Measurements from ENCODE around the gene LTBP3.
"Not testable (repeated sequence)": the region's sequence is repeated elsewhere in the genome, so short reads cannot be mapped to it uniquely, and the experiment has no call there.

DNA sequence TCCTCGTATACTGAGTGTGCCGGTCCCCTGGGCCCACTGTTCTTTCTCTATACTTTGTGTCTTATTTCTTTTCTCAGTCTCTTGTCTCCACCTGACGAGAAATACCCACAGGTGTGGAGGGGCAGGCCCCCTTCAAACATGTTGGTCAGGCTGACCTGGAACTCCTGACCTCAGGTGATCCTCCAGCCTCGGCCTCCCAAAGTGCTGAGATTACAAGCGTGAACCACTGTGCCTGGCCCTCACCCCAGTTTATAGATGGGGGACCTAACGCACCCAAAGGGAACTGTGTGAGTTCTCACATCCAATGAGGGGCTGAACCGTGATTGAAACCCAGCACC is 34.6 kb downstream of the LTBP3 start:
- not testable (repeated sequence) for TF ChIP-seq MAX (IDR thresholded peaks at IDR 0.05); CTCF (IDR thresholded peaks at IDR 0.05; ENCODE audit: low read depth, low read length, missing input control); SP1 (IDR thresholded peaks at IDR 0.05); JUND (IDR thresholded peaks at IDR 0.05); RAD21 (IDR thresholded peaks at IDR 0.05); FOXA1 (IDR thresholded peaks at IDR 0.05); HNF4A (conservative IDR thresholded peaks at IDR 0.05); EGR1 (IDR thresholded peaks at IDR 0.05; ENCODE audit: low read depth in 2 of 2); TAF1 (conservative IDR thresholded peaks at IDR 0.05); YY1 (IDR thresholded peaks at IDR 0.05); GABPA (IDR thresholded peaks at IDR 0.05 in 1 of 2, conservative IDR thresholded peaks at IDR 0.05 in 1 of 2); ATF3 (IDR thresholded peaks at IDR 0.05); ZBTB33 (IDR thresholded peaks at IDR 0.05)
- TF ChIP-seq, protein P1, sequence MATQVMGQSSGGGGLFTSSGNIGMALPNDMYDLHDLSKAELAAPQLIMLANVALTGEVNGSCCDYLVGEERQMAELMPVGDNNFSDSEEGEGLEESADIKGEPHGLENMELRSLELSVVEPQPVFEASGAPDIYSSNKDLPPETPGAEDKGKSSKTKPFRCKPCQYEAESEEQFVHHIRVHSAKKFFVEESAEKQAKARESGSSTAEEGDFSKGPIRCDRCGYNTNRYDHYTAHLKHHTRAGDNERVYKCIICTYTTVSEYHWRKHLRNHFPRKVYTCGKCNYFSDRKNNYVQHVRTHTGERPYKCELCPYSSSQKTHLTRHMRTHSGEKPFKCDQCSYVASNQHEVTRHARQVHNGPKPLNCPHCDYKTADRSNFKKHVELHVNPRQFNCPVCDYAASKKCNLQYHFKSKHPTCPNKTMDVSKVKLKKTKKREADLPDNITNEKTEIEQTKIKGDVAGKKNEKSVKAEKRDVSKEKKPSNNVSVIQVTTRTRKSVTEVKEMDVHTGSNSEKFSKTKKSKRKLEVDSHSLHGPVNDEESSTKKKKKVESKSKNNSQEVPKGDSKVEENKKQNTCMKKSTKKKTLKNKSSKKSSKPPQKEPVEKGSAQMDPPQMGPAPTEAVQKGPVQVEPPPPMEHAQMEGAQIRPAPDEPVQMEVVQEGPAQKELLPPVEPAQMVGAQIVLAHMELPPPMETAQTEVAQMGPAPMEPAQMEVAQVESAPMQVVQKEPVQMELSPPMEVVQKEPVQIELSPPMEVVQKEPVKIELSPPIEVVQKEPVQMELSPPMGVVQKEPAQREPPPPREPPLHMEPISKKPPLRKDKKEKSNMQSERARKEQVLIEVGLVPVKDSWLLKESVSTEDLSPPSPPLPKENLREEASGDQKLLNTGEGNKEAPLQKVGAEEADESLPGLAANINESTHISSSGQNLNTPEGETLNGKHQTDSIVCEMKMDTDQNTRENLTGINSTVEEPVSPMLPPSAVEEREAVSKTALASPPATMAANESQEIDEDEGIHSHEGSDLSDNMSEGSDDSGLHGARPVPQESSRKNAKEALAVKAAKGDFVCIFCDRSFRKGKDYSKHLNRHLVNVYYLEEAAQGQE (IDR thresholded peaks at IDR 0.05) = not testable (repeated sequence)

Measured in liver (tissue), 3 donors.